SK-N-SH (cell line): Measurements from ENCODE around the gene DMD.

ENCODE experiments used
- CTCF ChIP-seq: fragments of 200-600 bp; sonication (generic); IDR thresholded peaks from 2 replicates; pipeline ENCODE4 v1.6.1; 2017; ENCODE audit warnings: antibody characterized with exemption, mild to moderate bottlenecking, moderate library complexity
- EP300 ChIP-seq, 2 experiments: IDR thresholded peaks; 2 replicates each; pipeline versions ENCODE4 v1.4.0 to v1.6.1; 2012; ENCODE audit warnings: borderline replicate concordance in 1 of 2, low read depth in 1 of 2, low read length in 1 of 2
- EZH2phosphoT487 ChIP-seq: fragments of 200-600 bp; sonication (generic); IDR thresholded peaks from 2 replicates; pipeline ENCODE4 v1.6.1; 2017; ENCODE audit warnings: low read depth, mixed run types, mild to moderate bottlenecking, antibody characterized with exemption, moderate library complexity, borderline replicate concordance
- FOSL2 ChIP-seq: IDR thresholded peaks from 2 replicates; pipeline ENCODE4 v1.4.0; 2012; ENCODE audit warnings: low read depth, mild to moderate bottlenecking, moderate library complexity, borderline replicate concordance
- GABPA ChIP-seq: IDR thresholded peaks from 2 replicates; pipeline ENCODE4 v1.4.0; 2012; ENCODE audit warnings: low read depth, mild to moderate bottlenecking
- IRF3 ChIP-seq: fragments of 150-350 bp; IDR thresholded peaks from 2 replicates; pipeline ENCODE4 v1.6.1; 2016; ENCODE audit warnings: mild to moderate bottlenecking, low read depth, low read length
- JUND ChIP-seq: IDR thresholded peaks from 2 replicates; pipeline ENCODE4 v1.4.0; 2012
- MAX ChIP-seq: IDR thresholded peaks from 2 replicates; pipeline ENCODE4 v1.4.0; 2012; ENCODE audit warnings: low read depth
- PBX3 ChIP-seq: IDR thresholded peaks from 2 replicates; pipeline ENCODE4; 2012
- POLR2AphosphoS5 ChIP-seq: IDR thresholded peaks from 2 replicates; pipeline ENCODE4 v1.6.1; 2012; ENCODE audit warnings: low read depth, low read length
- RAD21 ChIP-seq: IDR thresholded peaks from 2 replicates; pipeline ENCODE4 v1.6.1; 2012; ENCODE audit warnings: mild to moderate bottlenecking, low read length
- SIN3A ChIP-seq: IDR thresholded peaks from 2 replicates; pipeline ENCODE4 v1.6.1; 2012; ENCODE audit warnings: low read depth, mild to moderate bottlenecking, low read length, moderate library complexity, borderline replicate concordance
- SMC3 ChIP-seq: IDR thresholded peaks from 2 replicates; pipeline ENCODE4 v1.6.1; 2012; ENCODE audit warnings: low read depth, low read length, improper control_type of control experiment
- USF2 ChIP-seq: fragments of 150-350 bp; IDR thresholded peaks from 2 replicates; pipeline ENCODE4 v1.6.1; 2017; ENCODE audit warnings: antibody characterized with exemption, low read length, low read depth, borderline replicate concordance

GRCh38 chrX:33175201-33175600 is 36.1 kb downstream of the DMD start:
- no peak for TF ChIP-seq GABPA
- no peak for TF ChIP-seq CTCF
- TF ChIP-seq EP300 (IDR thresholded peaks at IDR 0.05; ENCODE audit: borderline replicate concordance in 1 of 2, low read depth in 1 of 2, low read length in 1 of 2) = no peak
- TF ChIP-seq EZH2phosphoT487 = no peak
- no peak for TF ChIP-seq USF2
- no peak for TF ChIP-seq FOSL2
- no peak for TF ChIP-seq POLR2AphosphoS5
- no peak for TF ChIP-seq RAD21
- no peak for TF ChIP-seq SIN3A
- TF ChIP-seq IRF3 = no peak
- TF ChIP-seq MAX = no peak
- TF ChIP-seq JUND = no peak
- TF ChIP-seq SMC3 = no peak
- TF ChIP-seq PBX3 = no peak
